Ovary (tissue), 9 donors: ENCODE data around the gene CRACDL. TPM values are rescaled to one million over a fixed set of nuclear protein-coding genes. Genes with fewer than 3 reads are reported as not detected.

Experiments
- DNase-seq, 5 donors: peaks; one replicate each; pipeline ENCODE4 v3.0.0-alpha.2; 2019 to 2020
- H3K27ac ChIP-seq, 2 donors: fragments of 200-600 bp; one replicate each; pipeline versions ENCODE4 v1.5.1 to v1.8.0; 2019 to 2022
- H3K27me3 ChIP-seq: fragments of 200-600 bp; one replicate; pipeline ENCODE4 v1.8.0; 2022
- H3K36me3 ChIP-seq: fragments of 200-600 bp; sonication (generic); one replicate; pipeline ENCODE4 v1.5.1; 2019
- H3K4me1 ChIP-seq: one replicate; pipeline ENCODE4 v1.8.1; 2013; ENCODE audit warnings: mild to moderate bottlenecking, moderate library complexity; ENCODE audit not compliant: insufficient read depth
- H3K4me3 ChIP-seq: fragments of 200-600 bp; sonication (generic); one replicate; pipeline ENCODE4 v1.5.1; 2017
- H3K9me3 ChIP-seq, 2 donors: fragments of 200-600 bp in 1 of 2; sonication (generic) in 1 of 2; one replicate each; pipeline versions ENCODE4 v1.5.1 to v1.8.1; 2013 to 2019; ENCODE audit warnings: mild to moderate bottlenecking in 1 of 2, moderate library complexity in 1 of 2
- EP300 ChIP-seq: sonication (generic); formaldehyde crosslinking; IDR thresholded peaks from one replicate; pipeline ENCODE4 v1.6.1; 2017; ENCODE audit warnings: antibody characterized with exemption
- POLR2A ChIP-seq: fragments of 450-650 bp; IDR thresholded peaks from one replicate; pipeline ENCODE4 v1.6.1; 2017; ENCODE audit warnings: antibody characterized with exemption, mild to moderate bottlenecking, moderate library complexity
- WGBS, 3 donors: extraction: QIAGEN DNeasy Blood & Tissue Kit in 1 of 3; methylation state at CpG; one replicate each; pipeline versions ENCODE4 v1.1.5 to v1.1.7; 2013 to 2017; 5-methylcytosine and 5-hydroxymethylcytosine counted together
- intact Hi-C, 4 donors: fragments of 100-400 bp; cut with DNase I; formaldehyde crosslinking; loops; one replicate each; pipeline versions ENCODE4 v1.11.0 to v1.15.1; 2022 to 2023
- polyA plus RNA-seq, 2 donors: library from polyadenylated mRNA; stranded (reverse); fragments of 200-250 nt in 1 of 2; fragments of 350-450 nt in 1 of 2; fragmentation: Illumina TruSeq in 1 of 2; extraction: RNeasy Lipid Tissue Mini Kit (QIAGEN cat#74804) in 1 of 2; gene quantifications; one replicate each; pipeline ENCODE4 v1.2.3, GENCODE V29; 2013 to 2014
- total RNA-seq, 7 donors: library from RNA; depleted of rRNA in 2 of 7; stranded (reverse); fragments of >200 nt in 2 of 7; fragmentation: NEBNext Ultra II Directional in 3 of 7; extraction: Animal tissue kit (Norgen Biotek cat#: 25700) in 3 of 7; gene quantifications; one replicate each; pipeline versions ENCODE4 v1.1.0 to v1.2.4, GENCODE V29; 2016 to 2023
- TF ChIP-seq, protein P1 (sequence below), 3 donors: fragments of 450-650 bp in 2 of 3; fragments of 200-600 bp in 1 of 3; IDR thresholded peaks; one replicate each; pipeline versions ENCODE4 v1.5.1 to v1.8.0; 2016 to 2022; ENCODE audit warnings: antibody characterized with exemption in 3 of 3, mild to moderate bottlenecking in 1 of 3
- donor health status: DM: no; HTN: no; CAD: no; lungs with moderate emphysema.
- donor health status: DM: no; HTN: no; CAD: no.
- donor health status: Bipolar disorder and iron deficiency.
- donor health status: DM: yes; HTN: yes; CAD: no.
- donor health status: DM: no; HTN: no; CAD: no.
- donor health status: DM: yes; HTN: yes; CAD: no.

CRACDL gene
- total and polyA plus RNA-seq, 9 donors = 1.2 to 22.4 (median 2.7) TPM

GRCh38 chr2:98872526-98872925, 63.5 kb downstream of the CRACDL start:
- no peaks in the 10 kb centered on the region for H3K36me3 ChIP-seq
- no peaks in the 10 kb centered on the region for H3K27me3 ChIP-seq
- no peaks in the 10 kb centered on the region for H3K9me3 ChIP-seq
- no peaks in the 10 kb centered on the region for H3K4me1 ChIP-seq
- H3K27ac ChIP-seq = no peak overlapping the region
- no peak for DNase-seq
- intact Hi-C loops = no loop called here
- no peak for TF ChIP-seq POLR2A
- TF ChIP-seq EP300 = no peak
- TF ChIP-seq, protein P1, sequence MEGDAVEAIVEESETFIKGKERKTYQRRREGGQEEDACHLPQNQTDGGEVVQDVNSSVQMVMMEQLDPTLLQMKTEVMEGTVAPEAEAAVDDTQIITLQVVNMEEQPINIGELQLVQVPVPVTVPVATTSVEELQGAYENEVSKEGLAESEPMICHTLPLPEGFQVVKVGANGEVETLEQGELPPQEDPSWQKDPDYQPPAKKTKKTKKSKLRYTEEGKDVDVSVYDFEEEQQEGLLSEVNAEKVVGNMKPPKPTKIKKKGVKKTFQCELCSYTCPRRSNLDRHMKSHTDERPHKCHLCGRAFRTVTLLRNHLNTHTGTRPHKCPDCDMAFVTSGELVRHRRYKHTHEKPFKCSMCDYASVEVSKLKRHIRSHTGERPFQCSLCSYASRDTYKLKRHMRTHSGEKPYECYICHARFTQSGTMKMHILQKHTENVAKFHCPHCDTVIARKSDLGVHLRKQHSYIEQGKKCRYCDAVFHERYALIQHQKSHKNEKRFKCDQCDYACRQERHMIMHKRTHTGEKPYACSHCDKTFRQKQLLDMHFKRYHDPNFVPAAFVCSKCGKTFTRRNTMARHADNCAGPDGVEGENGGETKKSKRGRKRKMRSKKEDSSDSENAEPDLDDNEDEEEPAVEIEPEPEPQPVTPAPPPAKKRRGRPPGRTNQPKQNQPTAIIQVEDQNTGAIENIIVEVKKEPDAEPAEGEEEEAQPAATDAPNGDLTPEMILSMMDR (IDR thresholded peaks at IDR 0.05) = no peak
- H3K4me3 ChIP-seq = no peak overlapping the region
- WGBS, 3 donors = 85 to 89% (median 88%) methylated on average over 10 of the region's 10 CpGs

GRCh38 chr2:98871506-98871905, 64.5 kb downstream of the CRACDL start:
- no peak overlapping the region for H3K4me3 ChIP-seq
- 84 to 95% (median 88%) methylated on average over 2 of the region's 2 CpGs for WGBS, 3 donors
- no peaks in the 10 kb centered on the region for H3K27me3 ChIP-seq
- H3K27ac ChIP-seq = no peak overlapping the region
- H3K4me1 ChIP-seq = no peaks in the 10 kb centered on the region
- intact Hi-C loops = no loop called here
- no peaks in the 10 kb centered on the region for H3K9me3 ChIP-seq
- DNase-seq = no peak
- TF ChIP-seq EP300 (no peak), POLR2A (no peak)
- TF ChIP-seq, protein P1 (IDR thresholded peaks at IDR 0.05) = no peak
- H3K36me3 ChIP-seq = no peaks in the 10 kb centered on the region

DNA sequence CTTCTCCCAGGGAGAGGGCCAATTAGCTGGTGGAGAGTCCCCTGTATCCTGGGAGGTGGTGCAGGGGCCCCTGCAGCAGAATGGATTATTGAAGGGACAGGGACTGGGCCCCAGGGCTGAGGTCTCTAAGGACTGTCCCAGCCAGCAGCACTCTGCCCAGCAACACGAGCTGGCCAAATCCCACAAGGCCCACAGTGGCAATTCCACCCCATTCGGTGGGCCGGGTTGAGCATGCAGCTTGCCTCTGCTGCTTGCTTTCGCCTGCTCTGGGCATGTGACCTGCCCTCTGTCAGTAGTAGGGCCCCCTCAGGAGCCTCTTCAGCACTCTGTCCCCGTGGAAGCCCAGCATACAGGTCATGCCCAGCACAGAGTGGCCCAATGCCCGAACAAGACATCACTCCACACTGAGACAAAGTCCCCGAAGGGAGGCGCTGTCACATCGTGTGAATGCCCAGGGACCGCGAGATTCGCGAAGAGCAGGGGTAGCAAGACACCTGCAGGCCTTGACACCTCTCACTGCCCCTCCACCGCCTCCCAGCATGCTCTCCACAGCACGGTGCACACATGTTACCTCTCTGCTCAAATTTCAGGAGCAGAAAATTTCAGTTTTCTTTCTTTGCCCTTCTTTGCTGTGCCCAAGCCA, 65.4 kb downstream of the CRACDL start:
- no peaks in the 10 kb centered on the region for H3K36me3 ChIP-seq
- no peak overlapping the region for H3K4me3 ChIP-seq
- H3K9me3 ChIP-seq = no peaks in the 10 kb centered on the region
- intact Hi-C loops = no loop called here
- H3K4me1 ChIP-seq = no peaks in the 10 kb centered on the region
- TF ChIP-seq EP300 (no peak), POLR2A (no peak)
- TF ChIP-seq, protein P1 (IDR thresholded peaks at IDR 0.05) = no peak
- no peak for DNase-seq
- H3K27me3 ChIP-seq = no peaks in the 10 kb centered on the region
- no peak overlapping the region for H3K27ac ChIP-seq
- 82 to 88% (median 85%) methylated on average over 14 to 15 of the region's 15 CpGs for WGBS, 3 donors

DNA sequence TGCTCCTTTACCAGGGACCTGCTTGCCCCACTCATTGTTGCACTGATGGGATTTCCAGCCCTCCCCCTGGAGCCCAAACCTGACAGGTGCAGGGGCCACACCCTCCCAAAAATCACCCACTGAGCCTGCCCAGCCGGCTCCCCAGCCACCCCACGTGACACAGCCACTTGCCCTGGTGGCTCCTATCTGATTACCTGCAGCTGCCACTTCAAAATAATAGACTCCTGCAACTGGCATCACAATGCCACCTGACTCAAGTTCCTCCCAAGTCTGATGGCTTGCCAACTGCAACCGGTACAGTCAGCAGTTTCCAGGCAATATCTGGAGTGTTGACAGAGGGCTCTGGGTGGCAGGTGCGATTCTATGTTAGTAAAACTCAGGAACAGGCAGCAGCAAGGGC, 66.2 kb downstream of the CRACDL start:
- Histone ChIP-seq H3K36me3 (no peaks in the 10 kb centered on the region), H3K27me3 (no peaks in the 10 kb centered on the region), H3K4me3 (no peak overlapping the region), H3K27ac (no peak overlapping the region), H3K4me1 (no peaks in the 10 kb centered on the region), H3K9me3 (no peaks in the 10 kb centered on the region)
- DNase-seq = no peak
- intact Hi-C loops = no loop called here
- WGBS, 3 donors = 70 to 74% (median 71%) methylated on average over 4 of the region's 4 CpGs
- TF ChIP-seq POLR2A (no peak), EP300 (no peak)
- TF ChIP-seq, protein P1 (IDR thresholded peaks at IDR 0.05) = no peak
